CD4-positive, alpha-beta T cell treated with Interleukin-15 for 4 hours (primary cell): ENCODE measurements around the gene PKD1.
A peak's percentile ranks its signal among the peaks of the same experiment; 100 is the strongest.

Experiments used
- DNase-seq: peaks from one replicate; pipeline ENCODE4 v3.0.0-alpha.2; 2020; ENCODE audit warnings: low spot score

PKD1 gene

GRCh38 chr16:2074071-2074470 is 61.6 kb downstream of the PKD1 start:
- DNase-seq: no peak

GRCh38 chr16:2072926-2073325 is 62.8 kb downstream of the PKD1 start:
- DNase-seq: no peak

GRCh38 chr16:2071454-2072202 is 64.1 kb downstream of the PKD1 start:
- DNase-seq: no peak

GRCh38 chr16:2070576-2071453 is 64.9 kb downstream of the PKD1 start:
- no peak for DNase-seq

- DNase-seq: no peak
Measured at GRCh38 chr16:2066139-2066538, 69.6 kb downstream of the PKD1 start.

- DNase-seq: no peak
Measured at GRCh38 chr16:2064368-2064945, 71.2 kb downstream of the PKD1 start.

- no peak for DNase-seq
Measured at GRCh38 chr16:2063861-2064260, 71.8 kb downstream of the PKD1 start.

- DNase-seq: no peak
Measured at GRCh38 chr16:2062801-2063200, 72.9 kb downstream of the PKD1 start.

- DNase-seq: no peak
Measured at GRCh38 chr16:2061526-2061925, 74.2 kb downstream of the PKD1 start.

- no peak for DNase-seq
Measured at GRCh38 chr16:2061023-2061422, 74.7 kb downstream of the PKD1 start.

- DNase-seq: no peak
Measured at GRCh38 chr16:2060346-2060745, 75.4 kb downstream of the PKD1 start.

- DNase-seq: no peak
Measured at GRCh38 chr16:2058872-2059271, 76.8 kb downstream of the PKD1 start.

GRCh38 chr16:2058420-2058819 is 77.3 kb downstream of the PKD1 start:
- no peak for DNase-seq

- no peak for DNase-seq
Measured at GRCh38 chr16:2057438-2057837, 78.3 kb downstream of the PKD1 start.

- DNase-seq: no peak
Measured at GRCh38 chr16:2056681-2057407, 78.9 kb downstream of the PKD1 start.

GRCh38 chr16:2056077-2056476 is 79.6 kb downstream of the PKD1 start:
- no peak for DNase-seq

- DNase-seq: no peak
Measured at GRCh38 chr16:2054543-2055245, 81.0 kb downstream of the PKD1 start.

- DNase-seq: no peak
Measured at GRCh38 chr16:2053897-2054296, 81.8 kb downstream of the PKD1 start.

GRCh38 chr16:2053211-2053610 is 82.5 kb downstream of the PKD1 start:
- no peak for DNase-seq

GRCh38 chr16:2048116-2048543 is 87.6 kb downstream of the PKD1 start:
- no peak for DNase-seq

GRCh38 chr16:2047330-2048115 is 88.2 kb downstream of the PKD1 start, which contains the start of the genes NTHL1 and TSC2:
NTHL1 (minus strand) TSS chr16:2047834; CDS start chr16:2047823, 11 bp downstream.
TSC2 (plus strand) TSS chr16:2047985; CDS start chr16:2048616, 631 bp downstream.
- DNase-seq: peak; percentile 93
